HepG2 (cell line): ENCODE data around the gene MAST1. TPM values are rescaled to one million over a fixed set of nuclear protein-coding genes. Genes with fewer than 3 reads are reported as not detected.

Source experiments
- ATF5 ChIP-seq: sonication (generic); formaldehyde crosslinking; IDR thresholded peaks from 2 replicates; pipeline ENCODE4 v1.4.0; 2020; ENCODE audit warnings: mild to moderate bottlenecking, low read depth, missing genetic modification reagents
- ATF6 ChIP-seq: sonication (generic); formaldehyde crosslinking; conservative IDR thresholded peaks from 2 replicates; pipeline ENCODE4 v1.4.0; 2020; ENCODE audit warnings: missing genetic modification reagents
- CHD4 ChIP-seq: fragments of 200-600 bp; sonication (generic); IDR thresholded peaks from 2 replicates; pipeline ENCODE4 v1.7.0; 2017; ENCODE audit warnings: mild to moderate bottlenecking, low read length, borderline replicate concordance
- KDM5A ChIP-seq: fragments of 200-600 bp; sonication (generic); IDR thresholded peaks from 2 replicates; pipeline ENCODE4 v1.7.0; 2018; ENCODE audit warnings: antibody characterized with exemption, mild to moderate bottlenecking, low read length, borderline replicate concordance
- RBM39 ChIP-seq: fragments of 200-400 bp; formaldehyde crosslinking; IDR thresholded peaks from one replicate; pipeline ENCODE4 v1.6.1; 2018; ENCODE audit warnings: antibody characterized with exemption, mild to moderate bottlenecking, low read depth, low read length; ENCODE audit not compliant: poor library complexity, severe bottlenecking
- RFX1 ChIP-seq: fragments of 450-650 bp; IDR thresholded peaks from 2 replicates; pipeline ENCODE4 v1.6.1; 2017
- SAP130 ChIP-seq: IDR thresholded peaks from 2 replicates; pipeline ENCODE4 v1.6.1; 2016; ENCODE audit warnings: low read depth
- TIGD3 ChIP-seq: sonication (generic); formaldehyde crosslinking; IDR thresholded peaks from 2 replicates; pipeline ENCODE4 v1.5.1; 2020; ENCODE audit warnings: mild to moderate bottlenecking, missing genetic modification reagents, borderline replicate concordance
- ZKSCAN1 ChIP-seq: fragments of 150-350 bp; IDR thresholded peaks from 2 replicates; pipeline ENCODE4 v1.6.1; 2014; ENCODE audit warnings: low read length
- ZKSCAN8 ChIP-seq: IDR thresholded peaks from 2 replicates; pipeline ENCODE4 v1.6.1; 2016; ENCODE audit warnings: borderline replicate concordance, missing genetic modification reagents, missing compliant biosample characterization
- ZNF12 ChIP-seq: sonication (generic); formaldehyde crosslinking; IDR thresholded peaks from 2 replicates; pipeline ENCODE4 v1.5.0; 2020; ENCODE audit warnings: missing genetic modification reagents
- polyA plus RNA-seq, 8 experiments: library from polyadenylated mRNA; depleted of rRNA in 3 of 8; stranded (reverse) in 7 of 8; unstranded in 1 of 8; fragments of >200 nt; fragmentation: Illumina TruSeq in 4 of 8; extraction: Trizol in 4 of 8; gene quantifications; 2 replicates each; pipeline versions ENCODE4 v1.2.1 to v1.2.3, GENCODE V29; 2011 to 2016; ENCODE audit warnings: low read depth in 4 of 8, missing spikeins in 1 of 8, mixed read lengths in 1 of 8; ENCODE audit not compliant: insufficient read depth in 1 of 8
- total RNA-seq, 5 experiments: library from RNA; depleted of rRNA; stranded (reverse); fragments of >200 nt; fragmentation: Illumina TruSeq; extraction: Trizol; gene quantifications; 2 replicates each; pipeline ENCODE4 v1.2.3, GENCODE V29; 2016; ENCODE audit warnings: low read depth in 1 of 5
- TF ChIP-seq, protein P1 (sequence below): sonication (generic); formaldehyde crosslinking; IDR thresholded peaks from 2 replicates; pipeline ENCODE4 v1.4.0; 2020; ENCODE audit warnings: mild to moderate bottlenecking, missing genetic modification reagents

The MAST1 gene
- total and polyA plus RNA-seq, 2 of the 13 experiments (the other 11 are each of a cell fraction or from before 2014, with no cell fraction given): 0.73 to 4.7 TPM

DNA sequence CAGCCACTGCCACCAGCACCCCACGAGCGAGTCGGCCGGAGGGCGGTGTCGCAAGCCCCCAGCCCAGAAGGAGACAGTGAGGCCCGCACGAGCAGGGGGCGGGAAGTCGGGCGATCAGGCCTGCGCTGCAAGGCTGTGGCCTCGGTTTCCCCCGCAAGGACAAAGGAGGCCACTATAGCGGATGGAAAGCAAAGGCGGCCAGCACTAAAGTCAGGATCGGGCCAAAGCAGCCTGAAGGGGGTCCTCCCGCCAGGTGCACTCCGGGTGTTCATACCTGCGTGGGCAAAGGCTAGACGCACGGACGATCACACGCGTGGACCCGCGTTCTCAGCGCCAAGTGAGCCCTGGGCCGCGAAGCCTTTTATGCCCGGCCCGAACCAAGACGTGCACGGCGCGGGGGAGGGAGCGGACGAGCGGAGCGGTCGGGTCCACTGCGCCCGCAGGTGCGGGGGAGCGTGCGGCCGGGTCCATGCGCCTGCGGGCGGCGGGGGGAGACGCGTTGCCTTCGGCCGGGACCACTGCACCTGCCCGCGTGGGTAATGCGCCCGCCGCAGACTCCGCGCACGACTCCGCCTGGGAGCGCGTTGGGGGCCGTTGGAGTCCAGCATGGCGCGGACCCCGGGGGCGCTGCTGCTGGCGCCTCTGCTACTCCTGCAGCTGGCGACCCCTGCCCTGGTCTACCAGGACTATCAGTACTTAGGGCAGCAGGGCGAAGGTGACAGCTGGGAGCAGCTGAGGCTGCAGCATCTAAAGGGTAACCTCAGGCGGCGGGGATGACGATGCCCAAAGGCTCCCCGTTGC is 36.6 kb upstream of the MAST1 start, which contains the start of the genes PRDX2 and THSD8 (continued):
- TF ChIP-seq ATF5: peak; percentile 91; the same call in 1 of the 2 replicates
- TF ChIP-seq KDM5A: peak; percentile 51; the same call in 1 of the 2 replicates
- no peak for TF ChIP-seq RFX1
- no peak; the same call in 1 of the 2 replicates for TF ChIP-seq ZKSCAN1
- TF ChIP-seq RBM39: no peak
- TF ChIP-seq, protein P1, sequence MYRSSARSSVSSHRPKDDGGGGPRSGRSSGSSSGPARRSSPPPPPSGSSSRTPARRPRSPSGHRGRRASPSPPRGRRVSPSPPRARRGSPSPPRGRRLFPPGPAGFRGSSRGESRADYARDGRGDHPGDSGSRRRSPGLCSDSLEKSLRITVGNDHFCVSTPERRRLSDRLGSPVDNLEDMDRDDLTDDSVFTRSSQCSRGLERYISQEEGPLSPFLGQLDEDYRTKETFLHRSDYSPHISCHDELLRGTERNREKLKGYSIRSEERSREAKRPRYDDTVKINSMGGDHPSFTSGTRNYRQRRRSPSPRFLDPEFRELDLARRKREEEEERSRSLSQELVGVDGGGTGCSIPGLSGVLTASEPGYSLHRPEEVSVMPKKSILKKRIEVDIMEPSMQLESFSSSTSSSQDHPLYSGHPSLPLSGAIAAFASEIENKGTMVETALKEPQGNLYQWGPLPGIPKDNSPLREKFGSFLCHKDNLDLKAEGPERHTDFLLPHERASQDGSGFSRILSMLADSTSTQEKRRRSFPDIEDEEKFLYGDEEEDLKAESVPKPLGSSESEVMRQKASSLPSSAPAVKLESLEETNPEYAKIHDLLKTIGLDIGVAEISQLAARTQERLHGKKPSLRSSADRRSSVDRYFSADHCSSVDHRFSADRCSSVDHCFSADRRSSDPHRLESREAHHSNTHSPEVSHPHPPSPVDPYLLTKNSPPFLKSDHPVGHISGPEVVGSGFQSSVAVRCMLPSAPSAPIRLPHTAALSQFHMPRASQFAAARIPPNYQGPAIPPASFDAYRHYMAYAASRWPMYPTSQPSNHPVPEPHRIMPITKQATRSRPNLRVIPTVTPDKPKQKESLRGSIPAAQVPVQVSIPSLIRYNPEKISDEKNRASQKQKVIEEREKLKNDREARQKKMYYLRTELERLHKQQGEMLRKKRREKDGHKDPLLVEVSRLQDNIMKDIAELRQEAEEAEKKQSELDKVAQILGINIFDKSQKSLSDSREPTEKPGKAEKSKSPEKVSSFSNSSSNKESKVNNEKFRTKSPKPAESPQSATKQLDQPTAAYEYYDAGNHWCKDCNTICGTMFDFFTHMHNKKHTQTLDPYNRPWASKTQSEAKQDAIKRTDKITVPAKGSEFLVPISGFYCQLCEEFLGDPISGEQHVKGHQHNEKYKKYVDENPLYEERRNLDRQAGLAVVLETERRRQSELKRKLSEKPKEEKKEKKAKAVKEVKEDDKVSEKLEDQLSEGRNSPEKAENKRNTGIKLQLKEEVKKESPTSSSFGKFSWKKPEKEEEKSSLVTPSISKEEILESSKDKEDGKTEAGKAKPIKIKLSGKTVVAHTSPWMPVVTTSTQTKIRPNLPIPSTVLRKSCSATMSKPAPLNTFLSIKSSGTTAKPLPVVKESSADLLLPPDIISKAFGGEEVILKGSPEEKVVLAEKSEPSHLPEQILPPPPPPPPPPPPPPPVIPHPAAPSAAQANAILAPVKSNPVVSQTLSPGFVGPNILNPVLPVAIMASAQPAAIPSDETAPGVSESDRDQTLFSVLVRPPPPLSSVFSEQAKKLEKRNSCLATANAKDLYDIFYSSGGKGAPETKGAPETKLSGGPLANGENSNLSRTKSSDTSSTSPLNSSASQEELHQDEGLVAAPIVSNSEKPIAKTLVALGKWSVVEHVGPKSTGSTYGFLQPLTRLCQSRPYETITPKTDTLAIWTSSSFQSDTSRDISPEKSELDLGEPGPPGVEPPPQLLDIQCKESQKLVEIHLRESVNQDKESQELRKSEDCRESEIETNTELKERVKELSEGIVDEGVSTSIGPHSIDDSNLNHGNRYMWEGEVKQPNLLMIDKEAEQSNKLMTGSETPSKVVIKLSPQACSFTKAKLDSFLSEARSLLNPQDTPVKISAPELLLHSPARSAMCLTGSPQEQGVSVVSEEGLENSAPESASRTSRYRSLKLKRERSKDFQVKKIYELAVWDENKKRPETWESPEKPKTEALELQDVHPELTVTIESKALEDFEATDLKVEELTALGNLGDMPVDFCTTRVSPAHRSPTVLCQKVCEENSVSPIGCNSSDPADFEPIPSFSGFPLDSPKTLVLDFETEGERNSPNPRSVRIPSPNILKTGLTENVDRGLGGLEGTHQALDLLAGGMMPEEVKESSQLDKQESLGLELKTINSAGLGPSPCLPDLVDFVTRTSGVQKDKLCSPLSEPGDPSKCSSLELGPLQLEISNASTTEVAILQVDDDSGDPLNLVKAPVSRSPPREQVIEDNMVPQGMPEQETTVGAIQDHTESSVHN (CRISPR knock-in tag): 0 out of 2 replicates have a peak, but pooled peaks have one; percentile 21
- TF ChIP-seq TIGD3 (CRISPR knock-in tag): peak; percentile 88; the same call in 1 of the 2 replicates
- TF ChIP-seq ZKSCAN8 (CRISPR knock-in tag): 0 out of 2 replicates have a peak, but pooled peaks have one; percentile 23
- TF ChIP-seq ZNF12: peak; percentile 32; the same call in 1 of the 2 replicates
- no peak for TF ChIP-seq CHD4
- TF ChIP-seq SAP130 (CRISPR knock-in tag): peak; percentile 86
- TF ChIP-seq ATF6 (CRISPR knock-in tag): no peak
